Gastrocnemius medialis (tissue), 4 donors: ENCODE data around the gene SLC5A2. TPM values are rescaled to one million over a fixed set of nuclear protein-coding genes. Genes with fewer than 3 reads are reported as not detected.

ENCODE experiments used
- ATAC-seq, 2 donors: fragments of 150-250 bp; one replicate each; pipeline ENCODE4 v1.9.1; 2016
- DNase-seq, 2 donors: peaks; one replicate each; pipeline ENCODE4 v3.0.0-alpha.2; 2019
- H3K27ac ChIP-seq, 4 donors: fragments of 200-600 bp; sonication (generic); 1 replicate in 1 of 4; 2 replicates in 3 of 4; pipeline ENCODE4 v1.5.1; 2016 to 2018; ENCODE audit warnings: mild to moderate bottlenecking in 2 of 4, moderate library complexity in 1 of 4
- H3K27me3 ChIP-seq, 3 donors: fragments of 200-600 bp; sonication (generic) in 2 of 3; 1 replicate in 1 of 3; 2 replicates in 2 of 3; pipeline versions ENCODE4 v1.5.1 to v1.6.0; 2016 to 2019; ENCODE audit warnings: mild to moderate bottlenecking in 1 of 3, moderate library complexity in 1 of 3
- H3K36me3 ChIP-seq, 2 donors: fragments of 200-600 bp; sonication (generic) in 1 of 2; one replicate each; pipeline ENCODE4 v1.5.1; 2017 to 2018
- H3K4me1 ChIP-seq, 2 donors: fragments of 200-600 bp; sonication (generic) in 1 of 2; one replicate each; pipeline ENCODE4 v1.5.1; 2016 to 2017; ENCODE audit warnings: mild to moderate bottlenecking in 2 of 2
- H3K4me3 ChIP-seq, 4 donors: fragments of 200-600 bp; sonication (generic) in 3 of 4; 1 replicate in 1 of 4; 2 replicates in 3 of 4; pipeline ENCODE4 v1.5.1; 2016 to 2019; ENCODE audit warnings: mild to moderate bottlenecking in 2 of 4
- H3K9me3 ChIP-seq, 3 donors: fragments of 200-600 bp; sonication (generic) in 2 of 3; 1 replicate in 1 of 3; 2 replicates in 2 of 3; pipeline ENCODE4 v1.5.1; 2016 to 2019
- CTCF ChIP-seq, 5 experiments: fragments of 450-650 bp in 3 of 5; fragments of 200-600 bp in 2 of 5; sonication (generic) in 2 of 5; IDR thresholded peaks in 4 of 5; conservative IDR thresholded peaks in 1 of 5; 1 replicate in 4 of 5; 2 replicates in 1 of 5; pipeline ENCODE4 v1.5.1; 2016 to 2019; ENCODE audit warnings: antibody characterized with exemption in 5 of 5, mild to moderate bottlenecking in 3 of 5, moderate library complexity in 3 of 5
- POLR2A ChIP-seq, 2 donors: fragments of 450-650 bp; IDR thresholded peaks; one replicate each; pipeline ENCODE4 v1.6.1; 2017; ENCODE audit warnings: antibody characterized with exemption in 2 of 2, mild to moderate bottlenecking in 2 of 2, moderate library complexity in 2 of 2
- in situ Hi-C, 4 donors: fragments of 200-750 bp; cut with MboI; loops; one replicate each; pipeline versions ENCODE4 v1.15.0 to v1.8.0; 2017; ENCODE audit warnings: low sequenced_read_pairs in 4 of 4
- intact Hi-C: fragments of 100-400 bp; cut with DNase I; formaldehyde crosslinking; loops from one replicate; pipeline ENCODE4 v1.15.1; 2023; ENCODE audit warnings: low total_unique reads
- total RNA-seq, 4 donors: library from RNA; depleted of rRNA; stranded (reverse); fragments of >200 nt; gene quantifications; one replicate each; pipeline versions ENCODE4 v1.1.0 to v1.2.3, GENCODE V29; 2016

The SLC5A2 gene
- total RNA-seq, 4 donors from 2014 or later, result not detected

GRCh38 chr16:31459687-31460581 is 23.0 kb upstream of the SLC5A2 start:
- peak overlapping the region; percentile 77 to 90 (median 86) for H3K4me3 ChIP-seq
- peak overlapping the region; percentile 90 to 99 (median 94) for H3K27ac ChIP-seq
- intact Hi-C loops, result loop anchor here (1.0 to 5.0 kb wide), 7 partner anchors 32 to 761 kb away; partner anchors contain the start of genes BCKDK, COX6A2, RUSF1 and SETD1A
- H3K36me3 ChIP-seq, result peaks cover 0 to 33% of the 10 kb centered on the region in 2 donors
- peak; percentile 100 for DNase-seq
- H3K9me3 ChIP-seq, result no peaks in the 10 kb centered on the region
- TF ChIP-seq POLR2A (IDR thresholded peaks at IDR 0.05), result no peak
- TF ChIP-seq CTCF (IDR thresholded peaks at IDR 0.05 in 4 of 5, conservative IDR thresholded peaks at IDR 0.05 in 1 of 5), result no peak
- H3K4me1 ChIP-seq, result peaks cover 44 to 49% of the 10 kb centered on the region in 2 donors
- peak; percentile 66 to 68 for ATAC-seq
- in situ Hi-C loops, result loop anchor here in 1 of 4 donors (10.0 kb wide), 1 partner anchor 45 kb away; the partner anchor contains the start of gene RUSF1
- no peaks in the 10 kb centered on the region for H3K27me3 ChIP-seq

- peak overlapping the region; percentile 39 to 90 (median 66) for H3K4me3 ChIP-seq
- peak overlapping the region; percentile 85 to 99 (median 92) for H3K27ac ChIP-seq
- H3K4me1 ChIP-seq, result peaks cover 38 to 42% of the 10 kb centered on the region in 2 donors
- H3K36me3 ChIP-seq, result peaks cover 0 to 40% of the 10 kb centered on the region in 2 donors
- DNase-seq (no peak), ATAC-seq (no peak)
- H3K27me3 ChIP-seq, result no peaks in the 10 kb centered on the region
- TF ChIP-seq CTCF (IDR thresholded peaks at IDR 0.05 in 4 of 5, conservative IDR thresholded peaks at IDR 0.05 in 1 of 5), result peak in 4 of 5 experiments; percentile 27 to 48 (median 28)
- no peak for TF ChIP-seq POLR2A (IDR thresholded peaks at IDR 0.05)
- H3K9me3 ChIP-seq, result no peaks in the 10 kb centered on the region
- intact Hi-C loops, result no loop called here
- in situ Hi-C loops, result no loop called here
Measured at GRCh38 chr16:31460582-31461002, 22.3 kb upstream of the SLC5A2 start.

- Histone ChIP-seq H3K27me3 (no peaks in the 10 kb centered on the region), H3K9me3 (no peaks in the 10 kb centered on the region), H3K27ac (peak overlapping the region in 2 of 4 donors; percentile 85 to 94), H3K4me3 (no peak overlapping the region), H3K4me1 (peaks cover 31 to 34% of the 10 kb centered on the region in 2 donors), H3K36me3 (peaks cover 0 to 48% of the 10 kb centered on the region in 2 donors)
- in situ Hi-C loops, result no loop called here
- ATAC-seq (no peak), DNase-seq (no peak)
- intact Hi-C loops, result no loop called here
- TF ChIP-seq POLR2A (IDR thresholded peaks at IDR 0.05) (no peak), CTCF (IDR thresholded peaks at IDR 0.05 in 4 of 5, conservative IDR thresholded peaks at IDR 0.05 in 1 of 5) (no peak)
Measured at GRCh38 chr16:31461201-31461920, 21.6 kb upstream of the SLC5A2 start.

- no peak overlapping the region for H3K4me3 ChIP-seq
- H3K27ac ChIP-seq, result peak overlapping the region in 1 of 4 donors; percentile 26
- H3K27me3 ChIP-seq, result no peaks in the 10 kb centered on the region
- peaks cover 23 to 27% of the 10 kb centered on the region in 2 donors for H3K4me1 ChIP-seq
- TF ChIP-seq POLR2A (IDR thresholded peaks at IDR 0.05) (no peak), CTCF (IDR thresholded peaks at IDR 0.05 in 4 of 5, conservative IDR thresholded peaks at IDR 0.05 in 1 of 5) (no peak)
- ATAC-seq, result no peak
- H3K9me3 ChIP-seq, result no peaks in the 10 kb centered on the region
- intact Hi-C loops, result no loop called here
- peaks cover 0 to 56% of the 10 kb centered on the region in 2 donors for H3K36me3 ChIP-seq
- in situ Hi-C loops, result no loop called here
- DNase-seq, result no peak
Measured at GRCh38 chr16:31461921-31462804, 20.8 kb upstream of the SLC5A2 start.
